ENCODE measurements around the gene TRAK1.

Gene TRAK1

DNA sequence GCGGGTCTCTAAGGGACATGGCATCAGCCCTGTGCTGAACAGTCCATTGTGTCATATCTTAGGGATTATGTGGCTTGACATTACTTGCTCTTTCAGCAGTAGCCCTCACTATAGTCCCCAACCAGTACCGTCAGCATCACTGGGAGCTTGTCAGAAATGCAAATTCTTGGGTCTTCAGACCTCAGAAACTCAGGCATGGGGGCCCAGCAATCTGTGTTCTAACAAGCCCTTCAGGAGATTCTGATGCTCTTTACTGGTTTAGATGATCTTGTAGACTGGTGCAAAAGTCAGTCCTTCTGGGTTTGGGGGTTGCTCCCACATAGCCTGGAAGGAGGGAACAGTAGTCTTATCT is 39.0 kb upstream of the TRAK1 start:
- TF ChIP-seq, protein P1, sequence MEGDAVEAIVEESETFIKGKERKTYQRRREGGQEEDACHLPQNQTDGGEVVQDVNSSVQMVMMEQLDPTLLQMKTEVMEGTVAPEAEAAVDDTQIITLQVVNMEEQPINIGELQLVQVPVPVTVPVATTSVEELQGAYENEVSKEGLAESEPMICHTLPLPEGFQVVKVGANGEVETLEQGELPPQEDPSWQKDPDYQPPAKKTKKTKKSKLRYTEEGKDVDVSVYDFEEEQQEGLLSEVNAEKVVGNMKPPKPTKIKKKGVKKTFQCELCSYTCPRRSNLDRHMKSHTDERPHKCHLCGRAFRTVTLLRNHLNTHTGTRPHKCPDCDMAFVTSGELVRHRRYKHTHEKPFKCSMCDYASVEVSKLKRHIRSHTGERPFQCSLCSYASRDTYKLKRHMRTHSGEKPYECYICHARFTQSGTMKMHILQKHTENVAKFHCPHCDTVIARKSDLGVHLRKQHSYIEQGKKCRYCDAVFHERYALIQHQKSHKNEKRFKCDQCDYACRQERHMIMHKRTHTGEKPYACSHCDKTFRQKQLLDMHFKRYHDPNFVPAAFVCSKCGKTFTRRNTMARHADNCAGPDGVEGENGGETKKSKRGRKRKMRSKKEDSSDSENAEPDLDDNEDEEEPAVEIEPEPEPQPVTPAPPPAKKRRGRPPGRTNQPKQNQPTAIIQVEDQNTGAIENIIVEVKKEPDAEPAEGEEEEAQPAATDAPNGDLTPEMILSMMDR (IDR thresholded peaks at IDR 0.05): no peak
- no peak overlapping the region for H3K4me3 ChIP-seq
- peak overlapping the region; percentile 74 to 85 for H3K27ac ChIP-seq
- DNase-seq (ENCODE audit: low spot score): no peak

- Histone ChIP-seq H3K27ac (peak overlapping the region; percentile 74 to 85), H3K4me3 (peak overlapping the region; percentile 38)
- TF ChIP-seq, protein P1 (IDR thresholded peaks at IDR 0.05): no peak
- no peak for DNase-seq (ENCODE audit: low spot score)
These were observed 38.4 kb upstream of the TRAK1 start for GRCh38 chr3:42052484-42053351.

DNA sequence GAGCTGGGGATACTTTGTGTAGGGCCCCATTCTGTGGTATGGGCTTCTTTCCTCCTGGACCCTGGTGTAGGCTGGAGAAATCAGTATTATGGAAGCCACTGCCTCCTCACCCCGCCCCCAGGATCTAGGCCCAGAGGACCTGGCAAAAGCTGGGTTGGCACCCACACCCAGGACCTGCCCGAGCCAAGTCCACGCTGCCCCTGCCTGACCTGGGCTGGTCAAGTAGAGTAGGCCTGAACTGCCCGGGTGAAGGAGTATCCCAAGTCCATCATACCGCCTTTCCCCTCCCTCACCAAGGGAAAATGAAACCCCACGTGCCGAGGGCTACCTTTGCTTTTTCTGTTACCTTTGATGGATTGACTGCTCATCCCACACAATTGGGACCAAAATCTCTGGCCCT is 37.7 kb upstream of the TRAK1 start:
- TF ChIP-seq, protein P1 (IDR thresholded peaks at IDR 0.05): no peak
- no peak for DNase-seq (ENCODE audit: low spot score)
- Histone ChIP-seq H3K4me3 (peak overlapping the region; percentile 38), H3K27ac (peak overlapping the region; percentile 74 to 85)

DNA sequence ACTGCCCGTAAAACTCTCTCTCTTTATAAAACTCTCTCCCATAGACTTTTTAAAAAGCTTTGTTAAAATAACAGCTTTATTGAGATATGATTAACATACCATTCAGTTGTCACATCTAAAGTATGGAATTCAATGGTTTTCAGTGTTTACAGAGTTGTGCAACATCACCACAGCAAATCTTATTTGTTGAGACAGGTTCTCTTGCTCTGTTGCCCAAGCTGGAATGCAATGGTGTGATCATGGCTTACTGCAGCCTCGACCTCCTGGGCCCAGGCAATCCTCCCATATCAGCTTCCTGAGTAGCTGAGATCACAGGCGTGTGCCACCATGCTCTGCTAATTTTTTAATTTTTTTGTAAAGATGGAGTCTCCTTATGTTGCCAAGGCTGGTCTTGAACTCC is 35.9 kb upstream of the TRAK1 start:
- no peak overlapping the region for H3K27ac ChIP-seq

DNA sequence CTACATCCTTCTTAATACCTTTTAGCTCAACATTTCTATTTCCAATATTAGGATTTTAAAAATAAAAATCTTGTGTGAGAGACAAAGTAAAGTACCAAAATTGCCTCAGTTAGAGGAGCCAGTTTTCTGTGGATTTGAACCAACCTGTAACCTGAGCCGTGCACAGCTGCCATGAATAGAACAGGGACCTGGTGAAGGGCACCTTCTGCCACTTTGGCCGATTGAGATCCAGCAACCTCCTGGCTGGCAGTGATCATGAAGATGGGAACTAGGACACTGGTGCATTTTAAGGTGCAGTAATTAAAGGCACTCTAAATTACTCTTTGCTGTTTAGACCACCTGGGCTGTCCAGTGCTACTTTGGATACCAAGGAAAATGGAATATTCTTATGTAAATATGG is 34.3 kb upstream of the TRAK1 start:
- H3K4me3 ChIP-seq: no peak overlapping the region
- H3K27ac ChIP-seq: no peak overlapping the region
- TF ChIP-seq, protein P1 (IDR thresholded peaks at IDR 0.05): no peak
- no peak for DNase-seq (ENCODE audit: low spot score)

More for the DNA sequence above, 35.9 kb upstream of the TRAK1 start:
- no peak overlapping the region for H3K4me3 ChIP-seq
- no peak for DNase-seq (ENCODE audit: low spot score)
- TF ChIP-seq, protein P1 (IDR thresholded peaks at IDR 0.05): no peak

DNA sequence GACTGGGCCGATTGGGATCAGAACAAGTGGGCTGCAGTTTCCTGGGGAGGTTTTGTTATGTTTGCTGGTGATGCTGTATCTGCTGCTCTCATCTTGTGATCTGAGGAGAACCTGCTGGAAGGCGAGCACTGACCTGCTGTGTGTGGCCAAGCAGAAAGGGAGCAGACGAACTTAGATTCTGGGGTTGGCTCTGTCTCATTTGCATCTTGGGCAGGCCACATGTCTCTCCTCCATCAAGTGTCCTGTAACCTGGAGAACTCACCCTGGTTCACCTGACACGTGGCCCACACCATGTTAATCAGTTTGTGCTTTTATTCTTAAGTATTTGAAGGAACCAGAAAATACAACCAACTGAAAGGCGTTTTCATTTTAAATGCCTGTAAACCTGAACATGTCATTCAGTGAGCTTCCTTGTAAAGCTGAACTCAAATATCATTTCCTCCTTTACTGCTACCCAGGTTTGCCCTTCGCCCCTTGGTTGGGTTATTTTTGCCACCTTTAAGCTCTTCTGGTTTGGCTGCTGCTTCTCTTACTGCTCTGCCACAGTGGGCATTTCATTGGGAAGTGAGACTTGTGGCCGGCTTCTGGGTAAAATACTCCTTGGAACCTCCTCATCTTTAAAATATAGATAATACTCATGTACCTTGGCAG is 33.5 kb upstream of the TRAK1 start:
- DNase-seq (ENCODE audit: low spot score): no peak
- TF ChIP-seq, protein P1 (IDR thresholded peaks at IDR 0.05): no peak
- Histone ChIP-seq H3K27ac (no peak overlapping the region), H3K4me3 (no peak overlapping the region)

Data from coronary artery (tissue), 2 donors.